Measurements from ENCODE around the gene AKAP13.

Gene AKAP13

DNA sequence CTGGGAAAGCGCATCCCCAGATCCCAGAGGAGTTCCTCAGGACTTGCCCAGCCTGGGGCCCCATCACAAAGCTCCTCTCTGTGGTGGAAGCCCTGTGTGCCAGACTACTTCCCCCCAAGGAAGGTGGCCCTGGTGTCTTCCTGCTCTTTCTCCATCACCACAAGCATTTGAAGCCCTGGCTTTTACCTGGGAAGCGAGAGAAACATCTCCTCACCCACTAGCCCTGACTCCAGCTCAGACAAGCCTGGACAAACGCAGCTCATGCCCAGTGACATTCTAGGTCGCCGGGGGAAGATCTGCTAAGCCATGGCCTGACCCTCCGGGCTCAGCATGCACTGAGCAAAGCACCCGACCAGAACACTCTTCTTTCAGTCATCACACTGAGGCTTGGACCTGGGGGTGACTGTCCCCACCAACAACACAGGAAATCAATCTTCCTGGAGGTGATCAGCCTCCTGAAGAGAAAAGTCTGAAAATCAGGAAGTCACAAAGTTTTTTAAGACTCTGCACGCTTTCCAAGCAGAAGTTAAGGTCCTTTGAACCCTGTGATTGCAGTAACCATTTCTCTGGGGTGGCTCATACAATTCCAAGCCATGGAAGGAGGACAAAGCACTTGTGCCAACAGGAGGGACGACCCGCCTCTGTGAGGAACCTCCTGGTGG is 373.5 kb downstream of the AKAP13 start:
- peak; percentile 37 for DNase-seq (ENCODE audit: low read depth)
- TF ChIP-seq CTCF (IDR thresholded peaks at IDR 0.05; ENCODE audit: low read depth, low read length) (no peak), POLR2A (IDR thresholded peaks at IDR 0.05; ENCODE audit: extremely low read depth, insufficient read length) (no peak), MYC (IDR thresholded peaks at IDR 0.05; ENCODE audit: low read depth, low read length) (no peak)
- TF ChIP-seq, protein P1, sequence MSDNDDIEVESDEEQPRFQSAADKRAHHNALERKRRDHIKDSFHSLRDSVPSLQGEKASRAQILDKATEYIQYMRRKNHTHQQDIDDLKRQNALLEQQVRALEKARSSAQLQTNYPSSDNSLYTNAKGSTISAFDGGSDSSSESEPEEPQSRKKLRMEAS (IDR thresholded peaks at IDR 0.05; ENCODE audit: low read depth, low read length): no peak
- H3K4me3 ChIP-seq (ENCODE audit: low read depth, low read length): no peak overlapping the region

DNA sequence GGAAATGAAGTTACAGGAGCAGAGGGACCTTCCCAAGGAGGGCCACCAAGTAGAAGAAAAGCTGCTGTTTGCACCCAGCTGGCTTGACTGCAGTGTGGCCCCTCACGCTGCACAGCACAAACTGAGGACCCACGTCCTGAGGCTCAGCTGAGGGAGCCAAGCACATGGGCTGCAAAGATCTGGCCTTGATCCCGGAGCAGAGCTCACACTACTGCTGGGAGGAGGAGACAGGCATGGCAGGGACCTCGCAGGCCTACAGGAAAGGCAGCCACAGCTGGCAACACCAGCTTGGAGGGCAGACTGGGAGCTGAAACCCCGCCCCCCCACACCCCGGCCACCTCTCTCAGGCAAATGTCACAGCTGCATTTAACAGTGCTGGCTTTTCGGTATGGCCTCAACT is 374.6 kb downstream of the AKAP13 start:
- TF ChIP-seq CTCF (IDR thresholded peaks at IDR 0.05; ENCODE audit: low read depth, low read length) (no peak), MYC (IDR thresholded peaks at IDR 0.05; ENCODE audit: low read depth, low read length) (no peak), POLR2A (IDR thresholded peaks at IDR 0.05; ENCODE audit: extremely low read depth, insufficient read length) (no peak)
- TF ChIP-seq, protein P1 (IDR thresholded peaks at IDR 0.05; ENCODE audit: low read depth, low read length): no peak
- H3K4me3 ChIP-seq (ENCODE audit: low read depth, low read length): no peak overlapping the region
- DNase-seq (ENCODE audit: low read depth): no peak

- TF ChIP-seq MYC (IDR thresholded peaks at IDR 0.05; ENCODE audit: low read depth, low read length) (no peak), POLR2A (IDR thresholded peaks at IDR 0.05; ENCODE audit: extremely low read depth, insufficient read length) (no peak)
- DNase-seq (ENCODE audit: low read depth): no peak
- H3K4me3 ChIP-seq (ENCODE audit: low read depth, low read length): no peak overlapping the region
These were observed 375.1 kb downstream of the AKAP13 start for GRCh38 chr15:85755471-85755870.

- no peak overlapping the region for H3K4me3 ChIP-seq (ENCODE audit: low read depth, low read length)
- no peak for DNase-seq (ENCODE audit: low read depth)
- no peak for TF ChIP-seq MYC (IDR thresholded peaks at IDR 0.05; ENCODE audit: low read depth, low read length)
- no peak for TF ChIP-seq POLR2A (IDR thresholded peaks at IDR 0.05; ENCODE audit: extremely low read depth, insufficient read length)
- TF ChIP-seq CTCF (IDR thresholded peaks at IDR 0.05; ENCODE audit: low read depth, low read length): no peak
- TF ChIP-seq, protein P1 (IDR thresholded peaks at IDR 0.05; ENCODE audit: low read depth, low read length): no peak
These were observed 375.5 kb downstream of the AKAP13 start for GRCh38 chr15:85755942-85756341.

DNA sequence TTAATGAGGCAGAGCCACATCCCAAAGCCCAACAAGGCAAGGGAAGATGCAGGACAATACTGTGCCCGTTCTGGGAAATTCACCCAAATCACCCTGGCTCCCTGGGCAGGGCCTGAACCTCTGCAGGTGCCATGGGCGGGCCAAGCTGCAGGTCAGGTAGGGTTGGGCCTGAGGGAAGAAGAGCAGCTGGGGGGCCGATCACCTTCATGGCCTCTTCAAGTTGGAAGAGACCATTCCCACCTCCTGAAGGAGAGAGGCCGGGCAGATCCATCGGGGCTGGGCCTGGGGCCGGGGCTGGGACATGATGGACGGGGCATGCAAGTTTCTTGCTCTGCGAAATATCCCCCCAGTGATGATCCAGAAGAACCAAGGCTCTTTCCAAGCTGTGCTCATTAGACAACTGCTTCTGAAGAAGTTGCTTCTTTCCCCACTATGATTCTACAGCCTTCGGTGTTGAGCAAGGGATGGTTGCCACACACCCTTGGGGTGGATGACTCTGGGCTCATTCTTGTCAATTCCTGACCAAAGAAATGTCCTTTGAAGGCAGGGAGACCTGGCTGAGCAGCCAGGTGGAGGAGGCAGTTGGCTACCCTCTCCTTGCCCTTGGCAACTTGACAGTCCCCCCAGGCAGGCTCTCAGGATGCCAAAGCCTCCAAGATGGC is 376.1 kb downstream of the AKAP13 start:
- DNase-seq (ENCODE audit: low read depth): peak; percentile 72

More for the DNA sequence above, 376.1 kb downstream of the AKAP13 start:
- TF ChIP-seq CTCF (IDR thresholded peaks at IDR 0.05; ENCODE audit: low read depth, low read length) (no peak), POLR2A (IDR thresholded peaks at IDR 0.05; ENCODE audit: extremely low read depth, insufficient read length) (no peak), MYC (IDR thresholded peaks at IDR 0.05; ENCODE audit: low read depth, low read length) (no peak)
- TF ChIP-seq, protein P1 (IDR thresholded peaks at IDR 0.05; ENCODE audit: low read depth, low read length): no peak
- no peak overlapping the region for H3K4me3 ChIP-seq (ENCODE audit: low read depth, low read length)

All from NB4 (cell line).